GM23338 (cell line): ENCODE measurements around the gene SLC66A2. TPM values are rescaled to one million over a fixed set of nuclear protein-coding genes. Genes with fewer than 3 reads are reported as not detected.

Experiments
- ATAC-seq: fragments of 200-7000 bp; cut with Tn5 transposase; 3 replicates; pipeline ENCODE4 v1.9.1; 2020
- DNase-seq: peaks from one replicate; pipeline ENCODE4 v3.0.0-alpha.2; 2015; ENCODE audit warnings: low spot score
- H2AFZ ChIP-seq: fragments of 200-600 bp; sonication (generic); 2 replicates; pipeline ENCODE4 v1.8.0; 2016; ENCODE audit warnings: antibody characterized with exemption, mild to moderate bottlenecking, moderate library complexity
- H3F3A ChIP-seq: fragments of 200-600 bp; sonication (generic); replicated peaks from 2 replicates; pipeline ENCODE4 v1.8.0; 2017; ENCODE audit warnings: antibody characterized with exemption, mixed run types, low read depth
- H3K27ac ChIP-seq: fragments of 200-600 bp; sonication (generic); 2 replicates; pipeline ENCODE4 v1.6.1; 2016; ENCODE audit warnings: low read depth
- H3K27me3 ChIP-seq: fragments of 200-600 bp; sonication (generic); 2 replicates; pipeline ENCODE4 v1.8.0; 2016; ENCODE audit warnings: mild to moderate bottlenecking, mixed run types, moderate library complexity; ENCODE audit not compliant: insufficient read depth
- H3K36me3 ChIP-seq: fragments of 200-600 bp; sonication (generic); 2 replicates; pipeline ENCODE4 v1.8.0; 2016; ENCODE audit warnings: mild to moderate bottlenecking; ENCODE audit not compliant: insufficient read depth
- H3K4me1 ChIP-seq: fragments of 200-600 bp; sonication (generic); 2 replicates; pipeline ENCODE4 v1.8.0; 2016; ENCODE audit warnings: mild to moderate bottlenecking, moderate library complexity; ENCODE audit not compliant: insufficient read depth
- H3K4me2 ChIP-seq: fragments of 200-600 bp; sonication (generic); 2 replicates; pipeline ENCODE4 v1.7.1; 2017; ENCODE audit warnings: mixed run types
- H3K4me3 ChIP-seq: fragments of 200-600 bp; sonication (generic); 2 replicates; pipeline ENCODE4 v1.6.1; 2016; ENCODE audit warnings: mixed run types
- H3K79me2 ChIP-seq: fragments of 200-600 bp; sonication (generic); replicated peaks from 2 replicates; pipeline ENCODE4 v1.8.0; 2017; ENCODE audit warnings: mild to moderate bottlenecking; ENCODE audit not compliant: insufficient read depth
- H3K9me2 ChIP-seq: fragments of 200-600 bp; sonication (generic); 2 replicates; pipeline ENCODE4 v1.8.0; 2017; ENCODE audit not compliant: insufficient read depth
- H4K20me1 ChIP-seq: fragments of 200-600 bp; sonication (generic); replicated peaks from 2 replicates; pipeline ENCODE4 v1.8.0; 2017; ENCODE audit warnings: mild to moderate bottlenecking; ENCODE audit not compliant: insufficient read depth
- H3K27ac Mint-ChIP-seq: 2 replicates; pipeline ENCODE4 v1.8.0; 2020; ENCODE audit warnings: inconsistent platforms, mild to moderate bottlenecking, moderate library complexity, mixed read lengths
- H3K27me3 Mint-ChIP-seq: 3 replicates; pipeline ENCODE4 v1.8.0; 2022; ENCODE audit warnings: low read depth, mild to moderate bottlenecking, moderate library complexity, mixed read lengths, inconsistent platforms; ENCODE audit not compliant: insufficient read depth, poor library complexity
- H3K36me3 Mint-ChIP-seq: 3 replicates; pipeline ENCODE4 v1.8.0; 2021; ENCODE audit warnings: low read depth, mild to moderate bottlenecking, inconsistent platforms, moderate library complexity, mixed read lengths
- H3K4me1 Mint-ChIP-seq: 3 replicates; pipeline ENCODE4 v1.8.0; 2020; ENCODE audit warnings: mild to moderate bottlenecking, inconsistent platforms, mixed read lengths
- H3K4me3 Mint-ChIP-seq: 3 replicates; pipeline ENCODE4 v1.8.0; 2021; ENCODE audit warnings: moderate library complexity, mild to moderate bottlenecking, inconsistent platforms, mixed read lengths
- H3K9me3 Mint-ChIP-seq: 3 replicates; pipeline ENCODE4 v1.8.0; 2020; ENCODE audit warnings: moderate library complexity, mild to moderate bottlenecking, inconsistent platforms, mixed read lengths
- CREB1 ChIP-seq: fragments of 250-450 bp; sonication (Bioruptor Pico); IDR thresholded peaks from 2 replicates; pipeline ENCODE4 v1.5.0; 2020; ENCODE audit warnings: low read depth, mild to moderate bottlenecking, moderate library complexity
- CTCF ChIP-seq, 2 experiments: fragments of 200-600 bp in 1 of 2; sonication (generic) in 1 of 2; conservative IDR thresholded peaks; 2 replicates each; pipeline versions ENCODE4 v1.5.1 to v1.6.1; 2016 to 2017; ENCODE audit warnings: antibody characterized with exemption in 2 of 2, low read depth in 2 of 2, mild to moderate bottlenecking in 2 of 2, moderate library complexity in 1 of 2
- ETS1 ChIP-seq: IDR thresholded peaks from 2 replicates; pipeline ENCODE4 v1.6.1; 2016; ENCODE audit warnings: antibody characterized with exemption
- EZH2 ChIP-seq: fragments of 200-600 bp; sonication (generic); IDR thresholded peaks from one replicate; pipeline ENCODE4 v1.8.0; 2017; ENCODE audit warnings: antibody characterized with exemption, mild to moderate bottlenecking, low read depth; ENCODE audit not compliant: unreplicated experiment
- EZH2phosphoT487 ChIP-seq: fragments of 200-600 bp; sonication (generic); IDR thresholded peaks from one replicate; pipeline ENCODE4 v1.8.1; 2018; ENCODE audit warnings: antibody characterized with exemption; ENCODE audit not compliant: unreplicated experiment
- JUNB ChIP-seq: IDR thresholded peaks from one replicate; pipeline ENCODE4 v1.6.1; 2016; ENCODE audit warnings: antibody characterized with exemption; ENCODE audit not compliant: unreplicated experiment
- NANOG ChIP-seq: IDR thresholded peaks from 2 replicates; pipeline ENCODE4 v1.6.1; 2016; ENCODE audit warnings: antibody characterized with exemption, borderline replicate concordance
- POLR2AphosphoS5 ChIP-seq: IDR thresholded peaks from 2 replicates; pipeline ENCODE4 v1.6.1; 2016; ENCODE audit warnings: antibody characterized with exemption, low read depth
- REST ChIP-seq: IDR thresholded peaks from one replicate; pipeline ENCODE4 v1.6.1; 2018; ENCODE audit warnings: antibody characterized with exemption; ENCODE audit not compliant: unreplicated experiment
- STAT1 ChIP-seq: IDR thresholded peaks from one replicate; pipeline ENCODE4 v1.6.1; 2016; ENCODE audit warnings: antibody characterized with exemption; ENCODE audit not compliant: unreplicated experiment
- ZNF114 ChIP-seq: fragments of 250-450 bp; sonication (Bioruptor Pico); IDR thresholded peaks from 2 replicates; pipeline ENCODE4 v1.5.0; 2020; ENCODE audit warnings: mild to moderate bottlenecking, moderate library complexity
- ZNF331 ChIP-seq: fragments of 250-450 bp; sonication (Bioruptor Pico); IDR thresholded peaks from 2 replicates; pipeline ENCODE4 v1.5.0; 2020; ENCODE audit warnings: low read depth, mild to moderate bottlenecking, moderate library complexity
- ZNF462 ChIP-seq: fragments of 250-450 bp; sonication (Bioruptor Pico); IDR thresholded peaks from 2 replicates; pipeline ENCODE4 v1.5.0; 2020; ENCODE audit warnings: mild to moderate bottlenecking, moderate library complexity
- polyA plus RNA-seq: library from polyadenylated mRNA; unstranded; fragments of >200 nt; fragmentation: Nextera tagmentation; extraction: Ambion mirVana; gene quantifications from 2 replicates; pipeline ENCODE4 v1.2.1, GENCODE V29; 2016
- total RNA-seq: library from RNA; depleted of rRNA; stranded (reverse); fragments of >200 nt; shearing (Covaris generic); gene quantifications from 2 replicates; pipeline ENCODE4 v1.2.3, GENCODE V29; 2014

Gene SLC66A2
- total and polyA plus RNA-seq, 2 experiments from 2014 or later = 4.0 to 18.1 TPM

GRCh38 chr18:79987566-79987965, 36.1 kb upstream of the SLC66A2 start (continued):
- TF ChIP-seq ETS1 (no peak), STAT1 (no peak), JUNB (no peak), EZH2phosphoT487 (no peak), POLR2AphosphoS5 (no peak), EZH2 (no peak), ZNF114 (no peak)

GRCh38 chr18:79986726-79987125, 35.3 kb upstream of the SLC66A2 start:
- ATAC-seq = no peak
- peaks cover 17% of the 10 kb centered on the region for H3K4me1 Mint-ChIP-seq
- Histone ChIP-seq H3F3A (no peaks in the 10 kb centered on the region), H3K27ac (no peak overlapping the region), H3K4me2 (peak overlapping the region; percentile 79), H2AFZ (no peak overlapping the region), H3K4me3 (peak overlapping the region; percentile 89), H3K9me2 (no peaks in the 10 kb centered on the region), H3K4me1 (peaks cover 4% of the 10 kb centered on the region; the same call in 1 of the 2 replicates), H3K36me3 (peaks cover 8% of the 10 kb centered on the region), H3K79me2 (peaks cover 65% of the 10 kb centered on the region), H4K20me1 (peaks cover 36% of the 10 kb centered on the region), H3K27me3 (no peaks in the 10 kb centered on the region)
- no peak overlapping the region for H3K27ac Mint-ChIP-seq
- H3K27me3 Mint-ChIP-seq = peaks cover 3% of the 10 kb centered on the region
- DNase-seq = no peak
- peaks cover 31% of the 10 kb centered on the region for H3K36me3 Mint-ChIP-seq
- H3K4me3 Mint-ChIP-seq = peak overlapping the region; percentile 96
- no peaks in the 10 kb centered on the region; the same call in 2 of the 3 replicates for H3K9me3 Mint-ChIP-seq
- TF ChIP-seq EZH2 = no peak
- no peak for TF ChIP-seq EZH2phosphoT487
- TF ChIP-seq NANOG = no peak
- no peak for TF ChIP-seq REST
- TF ChIP-seq CTCF (conservative IDR thresholded peaks at IDR 0.05; ENCODE audit: low read depth in 2 of 2) = no peak
- TF ChIP-seq STAT1 = no peak
- TF ChIP-seq ZNF331 (CRISPR knock-in tag) = no peak
- no peak for TF ChIP-seq CREB1
- TF ChIP-seq ZNF462 = no peak
- no peak for TF ChIP-seq POLR2AphosphoS5
